NK-92 (cell line): ENCODE data around the gene HEMK1.
A peak's percentile ranks its signal among the peaks of the same experiment; 100 is the strongest.

Source experiments
- DNase-seq: peaks from one replicate; lab custom pipeline; 2025; ENCODE audit not compliant: unreplicated experiment; lab: John Stamatoyannopoulos, UW

HEMK1 gene, protein sequence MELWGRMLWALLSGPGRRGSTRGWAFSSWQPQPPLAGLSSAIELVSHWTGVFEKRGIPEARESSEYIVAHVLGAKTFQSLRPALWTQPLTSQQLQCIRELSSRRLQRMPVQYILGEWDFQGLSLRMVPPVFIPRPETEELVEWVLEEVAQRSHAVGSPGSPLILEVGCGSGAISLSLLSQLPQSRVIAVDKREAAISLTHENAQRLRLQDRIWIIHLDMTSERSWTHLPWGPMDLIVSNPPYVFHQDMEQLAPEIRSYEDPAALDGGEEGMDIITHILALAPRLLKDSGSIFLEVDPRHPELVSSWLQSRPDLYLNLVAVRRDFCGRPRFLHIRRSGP

DNA sequence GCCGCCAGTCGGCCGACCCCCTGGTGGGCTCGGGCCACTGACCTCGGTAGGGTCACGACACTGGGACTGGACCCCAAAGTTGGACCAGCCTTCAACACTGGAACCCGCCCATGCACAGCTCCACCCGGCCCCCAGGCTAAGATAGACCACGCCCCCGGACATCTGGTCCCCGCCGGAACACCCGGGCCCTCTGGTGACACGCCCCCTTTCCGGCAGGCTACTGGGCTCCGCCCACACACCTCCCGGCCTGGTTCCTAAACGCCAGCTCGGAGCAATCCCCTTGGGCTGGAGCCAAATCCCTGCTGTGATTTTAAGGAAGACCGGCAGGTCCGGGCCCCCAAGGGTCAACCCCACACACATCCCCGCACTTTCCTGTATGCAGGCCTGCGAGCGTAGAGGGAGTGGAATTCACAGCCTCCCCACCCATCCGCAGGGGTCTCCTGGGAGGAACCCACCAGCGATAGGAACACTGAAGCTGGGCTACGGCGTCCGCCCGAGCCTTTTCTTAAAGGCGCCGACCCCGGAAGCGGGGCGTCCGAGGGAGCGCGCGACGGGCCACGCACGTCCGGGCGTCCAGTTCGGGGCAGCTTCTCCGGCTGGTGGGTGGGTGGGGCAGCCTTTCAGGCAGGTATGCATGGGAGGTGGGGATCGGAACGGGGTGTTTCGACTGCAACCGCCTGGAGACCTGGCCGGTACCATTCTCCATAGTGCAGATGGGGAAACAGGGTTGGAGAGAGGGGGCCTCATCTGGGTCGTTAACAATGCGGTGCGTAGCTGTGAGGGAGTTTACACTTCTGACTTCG is at the start of gene HEMK1:
TSS of gene HEMK1 (plus strand) at position 576 of the 803 bp plus-strand sequence. CDS start 1,583 bp downstream, outside the sequence.
- DNase-seq = peak; percentile 48

DNA sequence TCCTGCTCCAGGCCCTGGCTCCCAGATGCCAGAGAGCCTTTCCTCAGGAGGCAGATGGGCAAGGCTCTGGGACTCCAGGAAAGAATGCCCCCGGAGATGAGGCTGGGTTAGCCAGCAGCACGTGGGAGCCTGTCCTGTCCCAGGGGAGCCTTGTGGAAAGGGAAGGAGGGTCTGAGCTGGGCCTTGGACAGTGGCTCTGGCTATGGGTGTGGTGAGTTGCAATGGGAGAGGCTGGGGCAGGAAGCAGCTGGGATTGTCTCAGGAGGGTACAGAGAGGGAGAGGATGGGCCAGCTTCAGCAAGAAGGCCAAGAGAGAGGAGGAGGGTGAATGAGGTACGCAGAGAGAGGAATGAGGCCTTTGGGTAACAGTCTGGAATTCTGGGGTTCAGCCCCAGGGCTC is 48.5 kb upstream of the HEMK1 start:
- no peak for DNase-seq

- DNase-seq = no peak
Observed at GRCh38 chr3:50521572-50521971, 47.8 kb upstream of the HEMK1 start.

GRCh38 chr3:50523279-50523811 is 46.0 kb upstream of the HEMK1 start:
- no peak for DNase-seq

GRCh38 chr3:50524746-50525145 is 44.6 kb upstream of the HEMK1 start:
- no peak for DNase-seq

- no peak for DNase-seq
Observed at GRCh38 chr3:50525191-50525910, 44.0 kb upstream of the HEMK1 start.

DNA sequence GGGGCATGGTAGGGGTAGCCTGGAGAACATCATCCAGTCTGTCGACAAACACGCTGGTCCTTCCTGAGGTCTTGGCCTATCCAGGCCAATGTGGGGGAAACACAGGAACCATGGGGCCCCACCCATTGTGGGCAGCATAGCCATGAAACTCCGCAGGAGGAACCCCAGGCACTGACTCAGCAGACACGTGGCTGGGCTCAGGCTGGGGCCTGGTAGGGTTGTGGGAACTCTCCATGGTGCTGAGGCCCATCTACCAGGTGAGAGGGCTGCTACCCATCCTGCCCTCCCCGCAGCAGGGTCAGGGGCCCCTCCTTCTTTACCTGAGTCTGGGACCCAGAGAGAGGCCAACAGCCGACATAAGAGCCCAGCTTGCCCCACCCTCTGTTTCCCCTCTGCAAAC is 43.3 kb upstream of the HEMK1 start:
- no peak for DNase-seq

- no peak for DNase-seq
Observed at GRCh38 chr3:50530001-50530970, 39.0 kb upstream of the HEMK1 start.

- no peak for DNase-seq
Observed at GRCh38 chr3:50531201-50531600, 38.1 kb upstream of the HEMK1 start.

DNA sequence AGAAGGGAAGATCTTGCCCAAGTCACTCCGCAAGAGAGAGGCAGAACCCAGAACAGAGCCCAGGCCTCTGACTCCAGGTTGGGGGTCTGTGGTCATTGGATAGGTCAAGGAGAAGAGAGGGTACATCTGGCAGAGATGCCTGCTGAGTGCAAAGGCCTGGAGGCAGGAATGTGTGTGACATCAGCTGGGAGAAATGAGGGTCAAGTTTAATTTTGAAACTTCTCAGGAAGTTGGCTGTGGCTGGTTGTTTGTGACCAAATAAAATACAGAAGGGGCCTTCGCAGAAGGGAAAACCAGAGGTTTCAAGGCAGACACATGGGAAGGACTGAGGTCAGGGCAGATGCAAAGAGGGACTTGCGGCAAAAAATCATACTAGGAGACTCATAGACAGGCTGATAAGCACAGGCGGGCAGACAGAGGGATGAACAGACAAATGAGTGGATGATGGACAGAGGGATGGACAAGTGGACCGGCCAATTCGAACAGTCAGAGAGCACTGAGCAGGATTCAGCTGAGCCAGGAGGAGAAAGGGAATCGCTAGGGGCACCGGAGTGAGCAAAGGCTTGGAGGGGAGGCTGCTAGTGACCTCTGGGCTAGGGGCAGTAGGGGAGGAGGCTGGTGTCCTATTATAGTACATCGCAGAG is 37.1 kb upstream of the HEMK1 start:
- no peak for DNase-seq

GRCh38 chr3:50533316-50533715 is 36.0 kb upstream of the HEMK1 start:
- DNase-seq = no peak

- DNase-seq = no peak
Observed at GRCh38 chr3:50533807-50534461, 35.4 kb upstream of the HEMK1 start.

GRCh38 chr3:50534681-50535330 is 34.5 kb upstream of the HEMK1 start:
- DNase-seq = no peak

DNA sequence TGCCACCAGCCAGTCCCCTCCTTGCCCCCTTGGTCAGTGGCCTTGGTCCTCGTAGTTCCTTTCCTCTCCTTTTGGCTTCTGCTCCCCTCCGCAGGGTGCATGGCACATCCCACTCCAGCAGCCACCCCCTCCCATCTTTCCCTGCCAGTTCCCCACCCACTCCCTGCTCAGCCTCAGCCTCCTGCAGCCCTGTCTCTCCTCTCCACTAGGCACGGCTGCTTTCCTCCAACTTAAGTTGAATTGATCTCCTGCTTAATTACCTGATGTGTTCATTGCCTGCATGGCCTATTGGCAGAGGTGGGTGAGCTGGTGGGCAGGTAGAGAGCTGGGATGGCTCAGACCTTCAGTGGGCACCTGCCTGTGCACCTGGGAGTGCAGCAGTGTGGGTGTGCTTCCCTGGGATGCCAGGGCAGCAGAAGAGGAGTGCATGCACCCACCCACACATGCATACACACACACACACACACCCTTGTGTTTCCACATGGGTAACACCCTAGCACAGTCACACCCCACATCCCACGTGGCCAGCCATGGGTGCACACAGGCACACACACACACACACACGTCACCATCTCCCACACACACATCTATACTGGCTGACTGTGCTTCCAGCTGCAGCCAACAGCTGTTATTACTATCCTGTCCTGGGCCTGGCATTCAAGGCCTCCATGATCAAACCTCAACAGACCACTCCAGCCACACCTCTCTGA is 32.7 kb upstream of the HEMK1 start:
- DNase-seq = no peak

DNA sequence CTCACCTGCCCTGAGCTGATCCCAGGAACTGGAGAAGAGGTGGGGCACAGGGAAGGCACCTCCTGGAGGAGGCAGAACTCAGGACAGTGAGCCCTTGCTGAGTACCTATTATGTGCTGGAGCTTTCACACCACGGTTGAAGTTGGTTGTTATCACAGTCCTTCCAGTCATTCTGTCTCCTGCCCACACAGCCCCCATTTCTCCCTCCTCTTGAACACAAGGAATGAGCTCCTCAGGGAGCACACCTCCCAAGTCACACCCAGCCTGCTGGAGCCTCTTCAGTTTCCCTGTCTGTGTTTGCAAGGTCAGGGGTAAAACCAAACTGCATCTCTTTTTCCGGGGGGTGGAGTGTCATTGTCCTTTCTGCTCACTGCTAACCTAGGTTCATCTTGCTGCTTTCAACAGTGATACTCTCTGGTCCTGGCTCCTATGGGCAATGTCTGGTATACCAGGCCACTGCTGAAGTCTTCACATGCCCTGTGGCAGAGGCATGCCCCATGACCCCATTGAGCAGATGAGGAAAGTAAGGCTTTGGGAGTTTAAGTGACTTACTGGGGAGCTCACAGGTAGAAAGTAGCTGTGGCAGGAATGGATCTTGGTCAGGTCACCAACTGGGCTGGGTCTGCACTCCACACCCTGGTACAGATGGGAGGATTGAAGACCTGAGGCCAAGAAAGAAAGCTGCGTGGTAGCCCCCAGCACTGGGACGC is 31.7 kb upstream of the HEMK1 start:
- no peak for DNase-seq

DNA sequence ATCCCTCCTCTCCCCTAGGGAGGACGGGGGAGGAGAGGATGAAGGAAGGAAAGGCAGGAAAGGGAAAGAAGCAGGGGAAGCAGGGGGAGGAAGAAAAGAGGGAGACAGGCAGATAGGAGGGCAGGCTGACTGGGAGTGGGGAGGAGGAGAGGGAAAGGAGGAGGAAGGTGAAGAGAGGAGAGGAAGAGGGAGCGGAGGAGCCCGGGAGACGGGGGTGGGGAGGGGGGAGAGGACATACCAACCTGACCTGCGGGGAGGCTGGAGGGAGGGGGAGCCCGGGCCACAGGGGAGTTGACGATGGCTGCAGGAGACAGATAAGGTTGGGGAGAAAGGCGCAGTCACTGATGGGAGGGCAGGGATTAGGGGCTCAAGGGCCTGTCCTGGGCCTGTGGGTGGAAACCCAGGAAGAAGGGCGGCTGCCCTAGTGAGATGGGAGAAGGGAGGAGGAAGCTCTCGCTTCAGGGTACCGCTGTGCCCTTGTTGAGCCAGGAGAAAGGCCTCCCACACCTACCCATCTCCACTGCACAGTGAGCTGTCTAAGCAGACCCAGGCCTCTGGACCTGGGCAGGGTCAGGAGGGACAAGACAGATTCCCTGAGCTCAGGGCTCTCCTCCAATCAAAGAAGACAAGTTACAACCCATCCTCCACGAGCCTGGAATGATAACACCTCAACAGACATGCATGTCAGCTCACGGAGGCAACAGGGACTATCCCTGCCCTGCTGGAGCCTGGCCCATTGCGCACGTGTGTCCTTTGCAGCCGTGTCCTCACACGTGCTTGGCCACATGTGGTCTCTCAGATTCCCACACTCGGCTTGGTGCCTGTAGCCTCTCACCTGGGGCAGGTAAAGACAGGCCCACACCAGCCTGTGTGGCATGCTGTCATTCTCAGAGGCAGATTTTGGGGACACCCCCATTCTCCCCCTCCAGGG is 29.7 kb upstream of the HEMK1 start:
- no peak for DNase-seq
